ENCODE data around the gene C4B.
"Not testable (repeated sequence)": the region's sequence is repeated elsewhere in the genome, so short reads cannot be mapped to it uniquely, and the experiment has no call there.

Gene C4B

DNA sequence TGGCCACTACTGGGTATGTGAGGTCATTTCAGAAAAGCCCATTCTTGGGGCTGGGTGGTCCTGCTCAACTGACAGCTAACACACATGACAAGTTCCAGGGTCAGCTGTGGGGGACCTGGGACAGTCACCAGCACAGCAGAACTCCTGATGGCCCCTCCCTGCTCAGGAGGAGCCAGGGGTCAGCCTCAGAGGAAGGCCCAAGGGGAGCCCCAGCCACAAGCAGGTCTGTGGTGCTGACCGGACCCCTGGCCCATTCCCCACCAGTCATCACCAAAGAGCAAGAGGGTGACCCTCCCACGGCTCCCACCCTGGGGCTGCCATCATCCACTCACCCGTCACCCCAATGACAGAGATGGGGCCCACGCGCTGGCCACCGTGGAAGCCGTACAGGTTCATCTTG, 41.7 kb downstream of the C4B start:
- no peak for DNase-seq

- no peak for DNase-seq
These were observed 43.4 kb downstream of the C4B start for GRCh38 chr6:32057966-32058365.

- DNase-seq: no peak
These were observed 43.9 kb downstream of the C4B start for GRCh38 chr6:32058511-32058963.

- no peak for DNase-seq
These were observed 46.5 kb downstream of the C4B start for GRCh38 chr6:32060966-32061655.

GRCh38 chr6:32064706-32065105, 50.1 kb downstream of the C4B start:
- DNase-seq: no peak

GRCh38 chr6:32067521-32067920, 52.9 kb downstream of the C4B start:
- DNase-seq: not testable (repeated sequence)

DNA sequence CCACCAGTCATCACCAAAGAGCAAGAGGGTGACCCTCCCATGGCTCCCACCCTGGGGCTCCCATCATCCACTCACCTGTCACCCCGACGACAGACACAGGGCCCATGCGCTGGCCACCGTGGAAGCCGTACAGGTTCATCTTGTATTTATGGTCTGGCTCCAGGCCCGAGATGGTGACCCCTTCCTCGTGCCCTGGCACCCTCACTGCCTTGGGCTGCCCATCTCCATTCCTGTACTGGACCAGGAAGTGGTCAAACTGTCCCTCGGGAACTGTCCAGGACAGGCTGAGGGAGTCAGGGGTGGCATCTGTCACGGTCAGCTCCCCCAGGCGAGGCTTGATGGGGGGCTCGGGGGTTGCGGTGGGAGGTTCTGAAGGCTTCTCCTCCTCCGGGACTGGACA, 53.7 kb downstream of the C4B start:
- DNase-seq: not testable (repeated sequence)

DNA sequence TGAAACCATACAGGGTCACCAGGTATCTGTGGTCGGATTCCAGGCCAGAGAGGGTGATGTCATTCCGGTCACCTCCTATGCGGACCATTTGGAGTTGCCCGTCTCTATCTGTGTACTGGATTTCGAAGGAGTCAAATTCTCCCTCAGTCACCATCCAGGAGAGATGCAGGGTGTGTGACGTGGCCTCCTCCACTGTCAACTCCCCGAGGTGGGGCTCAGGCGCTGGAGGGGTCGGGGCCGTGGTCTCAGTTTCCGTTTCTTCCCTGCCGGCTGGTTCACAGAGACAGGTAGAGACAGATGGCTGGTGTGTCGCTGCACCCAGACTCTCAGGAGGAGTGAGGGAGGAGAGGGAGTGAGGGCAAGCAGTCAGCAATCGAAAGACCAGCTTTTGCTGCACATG, 54.3 kb downstream of the C4B start:
- DNase-seq: no peak

- no peak for DNase-seq
These were observed 54.9 kb downstream of the C4B start for GRCh38 chr6:32069460-32069859.

GRCh38 chr6:32069878-32070515, 55.4 kb downstream of the C4B start:
- no peak for DNase-seq

DNA sequence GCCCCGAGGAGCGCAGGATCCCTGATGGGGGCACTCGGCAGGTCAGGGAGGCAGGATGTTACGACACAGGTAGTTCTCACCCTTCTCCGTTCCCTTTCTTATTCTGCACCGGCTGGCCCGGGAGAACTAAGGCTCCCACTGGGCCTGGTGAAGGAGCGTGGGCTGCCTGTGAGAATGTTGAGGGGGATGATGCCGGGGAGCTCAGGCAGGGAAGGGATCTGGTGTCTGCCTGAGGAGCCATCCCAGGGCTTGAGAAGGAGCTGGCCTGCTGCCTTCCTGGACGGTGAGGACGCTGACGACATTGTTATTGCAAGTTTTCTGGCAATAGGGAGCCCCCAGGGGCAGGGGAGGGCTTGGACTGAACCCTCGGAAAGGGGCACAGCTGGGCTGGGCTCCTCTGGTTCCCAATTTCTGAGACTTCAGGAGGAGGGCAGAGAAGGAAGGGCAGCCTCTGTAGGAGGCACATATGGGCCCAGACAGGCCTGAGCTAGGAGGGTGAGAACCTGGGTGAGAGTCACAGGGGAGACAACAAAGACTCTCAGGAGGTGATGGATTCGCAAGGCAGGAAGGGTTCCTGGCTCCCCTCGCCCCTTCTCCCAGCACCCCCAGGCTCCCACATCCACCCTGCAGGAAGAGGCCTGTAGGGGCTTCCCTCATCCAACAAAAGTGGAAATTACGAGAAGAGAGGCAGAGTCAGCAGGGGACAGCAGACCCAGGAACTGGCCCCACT, 56.4 kb downstream of the C4B start:
- DNase-seq: no peak

- no peak for DNase-seq
These were observed 58.5 kb downstream of the C4B start for GRCh38 chr6:32073101-32073500.

DNA sequence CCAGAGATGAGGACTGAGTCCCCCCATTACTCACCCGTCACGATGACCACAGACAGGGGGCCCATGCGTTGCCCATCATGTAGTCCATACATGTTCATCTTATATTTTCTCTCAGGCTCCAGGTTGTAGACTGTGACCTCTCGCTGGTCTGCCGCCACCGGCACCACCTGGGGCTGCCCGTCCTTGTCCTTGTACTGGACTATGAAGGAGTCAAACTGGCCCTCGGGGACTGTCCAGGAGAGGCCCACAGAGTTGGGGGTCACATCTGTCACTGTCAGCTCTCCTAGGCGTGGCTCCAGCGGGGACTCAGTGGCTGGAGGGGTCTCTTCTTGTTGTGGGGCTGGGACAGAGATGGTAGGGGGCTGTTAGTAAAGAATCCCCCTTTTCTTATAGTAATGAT, 59.0 kb downstream of the C4B start:
- no peak for DNase-seq

GRCh38 chr6:32074996-32075532, 60.5 kb downstream of the C4B start:
- no peak for DNase-seq

DNA sequence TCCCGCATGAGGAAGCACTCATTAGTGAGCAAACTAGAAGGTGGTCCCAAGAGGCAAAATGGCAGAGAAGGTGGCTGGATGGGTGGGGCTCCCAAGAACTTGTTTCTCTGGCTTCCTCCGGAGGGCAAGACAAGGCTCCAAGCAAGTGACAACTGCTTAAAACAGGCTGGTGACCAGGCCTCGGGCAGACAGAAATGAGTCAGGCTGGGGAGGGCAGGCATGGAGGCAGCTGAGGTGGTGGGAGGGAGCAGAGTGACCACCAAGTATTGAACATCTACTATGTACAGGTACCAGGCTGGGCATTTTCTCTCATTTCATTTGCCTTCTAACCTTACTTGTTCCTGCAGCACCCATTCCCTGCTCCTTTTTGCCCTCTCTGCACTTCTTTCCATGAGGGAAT, 61.2 kb downstream of the C4B start:
- no peak for DNase-seq

- DNase-seq: no peak
These were observed 61.8 kb downstream of the C4B start for GRCh38 chr6:32076321-32076809.

GRCh38 chr6:32079566-32080290, 65.1 kb downstream of the C4B start:
- no peak for DNase-seq

DNA sequence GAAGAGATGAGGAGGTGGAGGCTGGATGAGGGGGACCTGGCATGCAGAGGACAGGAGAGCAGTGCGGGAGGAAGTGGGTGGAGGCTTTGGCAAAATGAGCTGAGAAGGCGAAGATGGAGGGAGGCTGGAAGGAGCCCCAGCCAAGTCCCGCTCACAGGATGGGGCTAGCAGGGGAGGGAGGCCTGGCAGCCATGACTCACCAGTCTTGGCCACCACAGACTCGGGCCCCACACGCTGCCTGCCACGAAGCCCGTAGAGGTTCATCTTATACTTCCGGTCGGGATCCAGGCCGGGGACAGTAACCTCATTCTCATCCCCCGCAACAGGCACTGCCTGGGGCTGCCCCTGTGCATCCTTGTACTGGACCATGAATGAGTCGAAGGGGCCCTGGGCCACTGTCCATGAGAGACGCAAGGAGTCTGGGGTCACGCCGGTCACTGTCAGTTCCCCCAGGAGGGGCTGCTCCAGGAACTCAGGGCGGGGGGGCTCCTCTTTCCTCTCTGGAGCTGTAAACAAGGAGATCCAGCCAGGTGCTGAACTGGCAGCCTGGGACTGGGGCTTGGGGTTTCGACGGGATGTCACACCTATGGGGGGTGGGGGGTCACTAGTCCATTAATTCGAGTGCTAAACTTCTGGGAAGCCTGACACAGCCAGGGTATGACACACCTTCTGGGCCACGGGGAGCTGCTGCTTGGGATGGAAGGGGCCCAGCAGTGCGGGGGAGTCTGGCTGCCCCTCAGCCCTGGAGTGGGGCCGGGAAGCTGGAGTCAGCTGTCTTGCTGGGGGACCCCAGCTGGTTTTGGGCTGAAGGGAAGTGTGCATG, 66.8 kb downstream of the C4B start:
- DNase-seq: no peak

DNA sequence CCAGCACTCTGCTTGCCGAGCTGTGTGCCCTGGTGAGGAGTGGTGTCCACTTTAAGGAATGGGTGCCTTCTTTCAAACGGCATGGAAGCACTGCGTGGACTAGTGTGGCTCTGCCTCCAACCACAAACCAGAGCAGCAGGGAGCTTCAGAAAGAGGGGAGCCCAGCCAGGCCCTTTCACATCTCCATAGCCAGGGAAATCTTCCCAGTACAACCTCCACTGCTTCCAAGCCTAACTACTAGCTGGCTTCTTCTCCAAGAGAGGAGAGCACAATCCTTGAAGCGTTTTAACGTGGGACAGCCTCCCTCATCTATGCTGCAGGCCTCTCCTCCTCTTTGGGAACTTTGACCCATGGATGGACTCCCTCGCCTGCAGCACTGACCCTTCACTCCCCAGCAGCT, 67.9 kb downstream of the C4B start:
- no peak for DNase-seq

- DNase-seq: no peak
These were observed 68.3 kb downstream of the C4B start for GRCh38 chr6:32082935-32083334.

DNA sequence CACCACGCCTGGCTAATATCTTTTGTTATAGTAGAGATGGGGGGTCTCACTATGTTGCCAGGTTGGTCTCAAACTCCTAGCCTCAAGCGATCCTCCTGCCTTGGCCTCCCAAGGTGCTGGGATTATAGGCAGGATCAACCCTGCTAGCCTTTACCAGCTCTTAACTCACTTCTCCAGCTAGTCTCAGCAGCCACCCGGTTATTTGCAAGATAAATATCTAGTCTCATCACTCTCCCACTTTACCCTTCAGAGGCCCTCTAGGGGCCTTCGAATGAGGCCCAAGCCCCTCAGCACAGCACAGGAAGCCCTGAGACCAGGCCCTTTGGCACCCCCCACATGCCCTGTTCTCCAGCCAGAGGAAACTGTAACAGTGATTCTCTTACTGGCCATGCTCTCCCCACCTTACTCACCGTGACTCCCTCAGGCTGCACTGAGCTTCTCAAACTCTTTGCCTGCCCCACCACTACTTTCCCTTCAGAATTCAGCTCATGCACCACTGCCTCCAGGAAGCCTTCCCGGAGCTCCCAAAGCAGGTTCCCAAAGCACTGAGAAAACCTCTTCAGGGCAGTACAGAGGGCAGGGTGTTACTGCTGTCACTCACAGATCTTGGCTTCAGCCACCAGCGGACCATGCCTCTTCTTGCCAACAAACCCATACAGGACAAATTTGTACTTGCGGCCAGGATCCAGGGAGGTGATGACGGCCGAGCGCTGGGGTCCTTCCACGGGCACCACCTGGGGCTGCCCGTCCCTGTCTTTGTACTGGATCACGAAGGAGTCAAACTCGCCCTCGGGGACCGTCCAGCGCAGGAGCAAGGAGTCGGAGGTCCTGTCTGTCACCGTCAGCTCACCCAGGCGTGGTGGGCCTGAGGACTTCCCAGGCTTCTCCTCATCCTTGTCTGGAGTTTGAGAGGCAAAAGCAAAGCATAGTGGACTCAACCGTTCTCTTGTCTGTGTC, 69.5 kb downstream of the C4B start:
- DNase-seq: no peak
